Right lobe of liver (tissue), 6 donors: ENCODE measurements around the gene CCR4. TPM values are rescaled to one million over a fixed set of nuclear protein-coding genes. Genes with fewer than 3 reads are reported as not detected.
A peak's percentile ranks its signal among the peaks of the same experiment; 100 is the strongest.
"Not testable (repeated sequence)": the region's sequence is repeated elsewhere in the genome, so short reads cannot be mapped to it uniquely, and the experiment has no call there.

Experiments
- ATAC-seq, 4 donors: fragments of 200-7000 bp; cut with Tn5 transposase; one replicate each; pipeline ENCODE4 v1.9.1; 2020; ENCODE audit warnings: mild to moderate bottlenecking in 4 of 4, moderate library complexity in 4 of 4
- DNase-seq, 3 donors: peaks; one replicate each; pipeline ENCODE4 v3.0.0-alpha.2; 2020
- H3K27ac ChIP-seq, 3 donors: fragments of 200-600 bp; one replicate each; pipeline ENCODE4 v1.8.0; 2022
- H3K27me3 ChIP-seq, 2 donors: fragments of 200-600 bp; one replicate each; pipeline ENCODE4 v1.8.0; 2022
- H3K36me3 ChIP-seq, 4 donors: fragments of 200-600 bp; sonication (generic) in 1 of 4; one replicate each; pipeline versions ENCODE4 v1.5.1 to v1.8.0; 2017 to 2022; ENCODE audit warnings: control low read depth in 1 of 4
- H3K4me1 ChIP-seq, 4 donors: fragments of 200-600 bp; sonication (generic) in 1 of 4; one replicate each; pipeline versions ENCODE4 v1.5.1 to v1.8.0; 2017 to 2022; ENCODE audit warnings: control low read depth in 1 of 4
- H3K4me3 ChIP-seq, 3 donors: fragments of 200-600 bp; one replicate each; pipeline ENCODE4 v1.8.0; 2022
- H3K9me3 ChIP-seq, 4 donors: fragments of 200-600 bp; sonication (generic) in 1 of 4; one replicate each; pipeline versions ENCODE4 v1.5.1 to v1.8.0; 2017 to 2022; ENCODE audit warnings: control low read depth in 1 of 4
- POLR2A ChIP-seq: fragments of 450-650 bp; IDR thresholded peaks from one replicate; pipeline ENCODE4 v1.6.1; 2017; ENCODE audit warnings: antibody characterized with exemption, mild to moderate bottlenecking
- WGBS: methylation state at CpG from one replicate; pipeline ENCODE4 v1.1.6; 2018; ENCODE audit warnings: low coverage, low lambda C conversion rate; ENCODE audit not compliant: insufficient coverage; ENCODE audit errors: missing lambda C conversion rate; 5-methylcytosine and 5-hydroxymethylcytosine counted together
- intact Hi-C, 2 donors: fragments of 100-400 bp; cut with DNase I; formaldehyde crosslinking; loops; one replicate each; pipeline versions ENCODE4 v1.11.2 to v1.14.1; 2022
- total RNA-seq, 6 experiments: library from RNA; depleted of rRNA in 2 of 6; stranded (reverse); fragments of >200 nt in 2 of 6; fragmentation: NEBNext Ultra II Directional in 3 of 6; extraction: Animal tissue kit (Norgen Biotek cat#: 25700) in 3 of 6; gene quantifications; one replicate each; pipeline versions ENCODE4 v1.1.0 to v1.2.4, GENCODE V29; 2016 to 2023
- TF ChIP-seq, protein P1 (sequence below), 4 donors: fragments of 200-600 bp in 3 of 4; fragments of 450-650 bp in 1 of 4; IDR thresholded peaks; one replicate each; pipeline versions ENCODE4 v1.5.1 to v1.8.0; 2016 to 2022; ENCODE audit warnings: antibody characterized with exemption in 4 of 4, mild to moderate bottlenecking in 2 of 4
- donor health status: DM: no; HTN: yes; CAD: no.
- donor health status: DM: no; HTN: no; CAD: no.
- donor health status: DM: no; HTN: no; CAD: no.
- donor health status: DM: no; HTN: yes; CAD: no.
- donor health status: DM: no; HTN: yes; CAD: no.

CCR4 gene
- total RNA-seq, 6 experiments from 2014 or later: 0.06 to 0.23 (median 0.11) TPM

DNA sequence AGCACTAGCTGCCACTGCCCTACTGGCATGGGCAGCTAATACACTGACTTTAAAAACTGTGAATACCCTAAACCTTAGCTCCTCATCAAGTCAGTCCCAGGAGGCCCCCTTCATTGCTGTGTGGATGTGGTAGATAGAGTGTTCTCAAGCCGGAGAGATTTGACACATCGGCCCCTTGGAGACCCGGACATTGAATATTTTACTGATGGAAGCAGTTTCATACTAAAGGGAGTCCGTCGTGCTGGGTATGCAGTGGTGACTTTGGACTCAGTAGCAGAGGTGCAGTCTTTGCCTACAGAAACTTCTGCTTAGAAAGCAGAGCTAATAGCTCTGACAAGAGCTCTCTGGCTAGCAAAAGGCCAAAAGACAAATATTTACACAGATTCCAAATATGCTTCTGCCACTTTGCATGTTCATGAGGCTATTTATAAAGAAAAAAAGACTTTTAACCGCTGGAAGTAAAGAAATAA lies 17.5 kb downstream of the CCR4 start:
- no peak for TF ChIP-seq POLR2A
- TF ChIP-seq, protein P1, sequence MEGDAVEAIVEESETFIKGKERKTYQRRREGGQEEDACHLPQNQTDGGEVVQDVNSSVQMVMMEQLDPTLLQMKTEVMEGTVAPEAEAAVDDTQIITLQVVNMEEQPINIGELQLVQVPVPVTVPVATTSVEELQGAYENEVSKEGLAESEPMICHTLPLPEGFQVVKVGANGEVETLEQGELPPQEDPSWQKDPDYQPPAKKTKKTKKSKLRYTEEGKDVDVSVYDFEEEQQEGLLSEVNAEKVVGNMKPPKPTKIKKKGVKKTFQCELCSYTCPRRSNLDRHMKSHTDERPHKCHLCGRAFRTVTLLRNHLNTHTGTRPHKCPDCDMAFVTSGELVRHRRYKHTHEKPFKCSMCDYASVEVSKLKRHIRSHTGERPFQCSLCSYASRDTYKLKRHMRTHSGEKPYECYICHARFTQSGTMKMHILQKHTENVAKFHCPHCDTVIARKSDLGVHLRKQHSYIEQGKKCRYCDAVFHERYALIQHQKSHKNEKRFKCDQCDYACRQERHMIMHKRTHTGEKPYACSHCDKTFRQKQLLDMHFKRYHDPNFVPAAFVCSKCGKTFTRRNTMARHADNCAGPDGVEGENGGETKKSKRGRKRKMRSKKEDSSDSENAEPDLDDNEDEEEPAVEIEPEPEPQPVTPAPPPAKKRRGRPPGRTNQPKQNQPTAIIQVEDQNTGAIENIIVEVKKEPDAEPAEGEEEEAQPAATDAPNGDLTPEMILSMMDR (IDR thresholded peaks at IDR 0.05): no peak
- no peak overlapping the region for H3K4me3 ChIP-seq
- no peaks in the 10 kb centered on the region for H3K9me3 ChIP-seq
- intact Hi-C loops: no loop called here
- DNase-seq: no peak
- WGBS: 38% methylated on average over 6 of the region's 6 CpGs
- H3K4me1 ChIP-seq: no peaks in the 10 kb centered on the region
- no peaks in the 10 kb centered on the region for H3K36me3 ChIP-seq
- H3K27ac ChIP-seq: no peak overlapping the region
- ATAC-seq: peak; percentile 42 to 60 (median 54)
- H3K27me3 ChIP-seq: no peaks in the 10 kb centered on the region

GRCh38 chr3:32969656-32970055 lies 18.2 kb downstream of the CCR4 start:
- Histone ChIP-seq H3K9me3 (no peaks in the 10 kb centered on the region), H3K27me3 (no peaks in the 10 kb centered on the region), H3K27ac (no peak overlapping the region), H3K36me3 (no peaks in the 10 kb centered on the region), H3K4me1 (no peaks in the 10 kb centered on the region), H3K4me3 (no peak overlapping the region)
- 67% methylated on average over 3 of the region's 4 CpGs for whole genome bisulfite sequencing
- TF ChIP-seq, protein P1 (IDR thresholded peaks at IDR 0.05): no peak
- no peak for TF ChIP-seq POLR2A
- intact Hi-C loops: no loop called here
- no peak for DNase-seq
- ATAC-seq: no peak

GRCh38 chr3:32971291-32971690 lies 19.8 kb downstream of the CCR4 start:
- ATAC-seq, H3K4me3 ChIP-seq, H3K36me3 ChIP-seq, intact Hi-C loops, H3K9me3 ChIP-seq, H3K4me1 ChIP-seq, DNase-seq, H3K27ac ChIP-seq, H3K27me3 ChIP-seq: not testable (repeated sequence)
- WGBS: 94% methylated on average over 6 of the region's 7 CpGs

DNA sequence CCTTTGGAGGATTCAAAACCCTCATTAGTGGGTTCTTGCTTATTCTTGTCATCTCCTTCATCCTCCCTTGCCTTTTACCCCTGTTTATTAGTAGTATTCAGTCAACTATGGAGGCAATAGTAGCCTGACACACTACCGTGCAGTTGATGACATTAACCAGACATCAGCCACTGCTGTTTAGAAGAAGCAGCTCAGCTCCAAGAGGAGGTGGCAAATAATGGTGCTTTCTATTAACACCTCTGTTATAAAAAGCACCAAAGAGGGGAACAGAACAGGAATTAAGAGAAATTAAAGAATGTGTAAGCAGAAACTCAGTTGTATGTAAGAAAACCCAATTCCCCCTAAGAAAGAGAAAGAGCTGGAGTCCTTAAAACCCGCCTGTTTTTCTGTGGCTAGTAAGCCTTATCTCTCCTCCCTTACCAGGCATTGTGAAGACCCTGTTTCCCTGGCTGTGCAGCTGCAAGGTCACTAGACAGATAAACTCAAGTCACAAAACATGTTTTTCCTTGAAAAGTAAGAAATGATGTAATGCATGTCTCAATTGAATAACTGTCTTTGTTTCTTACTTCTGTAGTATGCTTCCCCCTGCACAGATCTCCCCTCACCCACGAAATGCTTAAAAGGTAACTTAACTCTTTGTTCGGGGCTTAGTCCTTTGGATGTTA lies 21.2 kb downstream of the CCR4 start:
- Histone ChIP-seq H3K27me3 (no peaks in the 10 kb centered on the region), H3K36me3 (no peaks in the 10 kb centered on the region), H3K4me3 (no peak overlapping the region), H3K9me3 (no peaks in the 10 kb centered on the region), H3K27ac (no peak overlapping the region), H3K4me1 (no peaks in the 10 kb centered on the region)
- ATAC-seq (no peak), DNase-seq (no peak)
- whole genome bisulfite sequencing: 71% methylated on average over 4 of the region's 4 CpGs
- TF ChIP-seq, protein P1 (IDR thresholded peaks at IDR 0.05): no peak
- TF ChIP-seq POLR2A: no peak
- intact Hi-C loops: no loop called here

- ATAC-seq (no peak), DNase-seq (no peak)
- H3K36me3 ChIP-seq: no peaks in the 10 kb centered on the region
- no peak for TF ChIP-seq POLR2A
- TF ChIP-seq, protein P1 (IDR thresholded peaks at IDR 0.05): no peak
- no peak overlapping the region for H3K4me3 ChIP-seq
- no peaks in the 10 kb centered on the region for H3K4me1 ChIP-seq
- intact Hi-C loops: no loop called here
- no peaks in the 10 kb centered on the region for H3K27me3 ChIP-seq
- no peak overlapping the region for H3K27ac ChIP-seq
- no peaks in the 10 kb centered on the region for H3K9me3 ChIP-seq
- WGBS: 50% methylated on average over 1 of the region's 1 CpG
These were observed 22.5 kb downstream of the CCR4 start for GRCh38 chr3:32973982-32974381.
